Muscle layer of colon (tissue), 2 donors: ENCODE results near the gene AKR1C3.
"Not testable (repeated sequence)": the region's sequence is repeated elsewhere in the genome, so short reads cannot be mapped to it uniquely, and the experiment has no call there.

Experiments
- H3K27ac ChIP-seq: one replicate; pipeline ENCODE4 v1.7.0; 2013; ENCODE audit warnings: low read depth, mild to moderate bottlenecking, low read length, moderate library complexity
- H3K27me3 ChIP-seq, 2 donors: one replicate each; pipeline ENCODE4 v1.7.0; 2013; ENCODE audit warnings: low read length in 2 of 2, mild to moderate bottlenecking in 2 of 2; ENCODE audit not compliant: insufficient read depth in 2 of 2, control insufficient read depth in 1 of 2
- H3K36me3 ChIP-seq: one replicate; pipeline ENCODE4 v1.7.0; 2013; ENCODE audit warnings: mild to moderate bottlenecking, low read length; ENCODE audit not compliant: insufficient read depth
- H3K4me1 ChIP-seq: one replicate; pipeline ENCODE4 v1.7.0; 2013; ENCODE audit warnings: mild to moderate bottlenecking, low read length; ENCODE audit not compliant: insufficient read depth
- H3K4me3 ChIP-seq, 2 donors: one replicate each; pipeline ENCODE4 v1.7.0; 2013; ENCODE audit warnings: low read length in 2 of 2, low read depth in 1 of 2, mild to moderate bottlenecking in 1 of 2, moderate library complexity in 1 of 2
- H3K9ac ChIP-seq: one replicate; pipeline ENCODE4 v1.7.0; 2013; ENCODE audit warnings: low read length
- H3K9me3 ChIP-seq: one replicate; pipeline ENCODE4 v1.7.0; 2013; ENCODE audit warnings: mild to moderate bottlenecking, low read length
- donor health status: abdominal sarcoma.
- donor health status: Adenocarcinoma of cecum.

The AKR1C3 gene

GRCh38 chr10:5109861-5110260 is 15.6 kb downstream of the AKR1C3 start:
- not testable (repeated sequence) for H3K36me3 ChIP-seq, H3K9me3 ChIP-seq, H3K27me3 ChIP-seq, H3K4me1 ChIP-seq, H3K4me3 ChIP-seq, H3K27ac ChIP-seq, H3K9ac ChIP-seq

GRCh38 chr10:5116621-5117020 is 22.4 kb downstream of the AKR1C3 start:
- no peak overlapping the region for H3K4me3 ChIP-seq
- no peaks in the 10 kb centered on the region for H3K9me3 ChIP-seq
- no peaks in the 10 kb centered on the region for H3K4me1 ChIP-seq
- no peak overlapping the region for H3K27ac ChIP-seq
- H3K36me3 ChIP-seq, result no peaks in the 10 kb centered on the region
- no peak overlapping the region for H3K9ac ChIP-seq
- H3K27me3 ChIP-seq, result no peaks in the 10 kb centered on the region

- Histone ChIP-seq H3K27ac (no peak overlapping the region), H3K36me3 (no peaks in the 10 kb centered on the region), H3K4me1 (no peaks in the 10 kb centered on the region), H3K27me3 (no peaks in the 10 kb centered on the region), H3K9ac (no peak overlapping the region), H3K4me3 (no peak overlapping the region), H3K9me3 (no peaks in the 10 kb centered on the region)
Measured at GRCh38 chr10:5117026-5117425, 22.8 kb downstream of the AKR1C3 start.

GRCh38 chr10:5119997-5120396 is 25.8 kb downstream of the AKR1C3 start:
- H3K9me3 ChIP-seq, H3K36me3 ChIP-seq, H3K27ac ChIP-seq, H3K4me3 ChIP-seq, H3K9ac ChIP-seq, H3K4me1 ChIP-seq, H3K27me3 ChIP-seq: not testable (repeated sequence)

- Histone ChIP-seq H3K36me3 (no peaks in the 10 kb centered on the region), H3K27me3 (no peaks in the 10 kb centered on the region), H3K4me1 (no peaks in the 10 kb centered on the region), H3K4me3 (no peak overlapping the region), H3K27ac (no peak overlapping the region), H3K9me3 (no peaks in the 10 kb centered on the region), H3K9ac (no peak overlapping the region)
Measured at GRCh38 chr10:5123886-5124285, 29.7 kb downstream of the AKR1C3 start.

GRCh38 chr10:5125315-5126044 is 31.3 kb downstream of the AKR1C3 start:
- no peaks in the 10 kb centered on the region for H3K9me3 ChIP-seq
- no peak overlapping the region for H3K9ac ChIP-seq
- H3K27ac ChIP-seq, result no peak overlapping the region
- H3K27me3 ChIP-seq, result no peaks in the 10 kb centered on the region
- no peaks in the 10 kb centered on the region for H3K4me1 ChIP-seq
- H3K4me3 ChIP-seq, result no peak overlapping the region
- H3K36me3 ChIP-seq, result no peaks in the 10 kb centered on the region

GRCh38 chr10:5135581-5135980 is 41.4 kb downstream of the AKR1C3 start:
- Histone ChIP-seq H3K4me1 (no peaks in the 10 kb centered on the region), H3K27ac (no peak overlapping the region), H3K9me3 (peaks cover 5% of the 10 kb centered on the region), H3K27me3 (no peaks in the 10 kb centered on the region), H3K4me3 (no peak overlapping the region), H3K36me3 (no peaks in the 10 kb centered on the region), H3K9ac (no peak overlapping the region)

- Histone ChIP-seq H3K9ac (no peak overlapping the region), H3K9me3 (peaks cover 5% of the 10 kb centered on the region), H3K27me3 (no peaks in the 10 kb centered on the region), H3K36me3 (no peaks in the 10 kb centered on the region), H3K4me1 (no peaks in the 10 kb centered on the region), H3K4me3 (no peak overlapping the region), H3K27ac (no peak overlapping the region)
Measured at GRCh38 chr10:5136468-5137087, 42.4 kb downstream of the AKR1C3 start.

- H3K9ac ChIP-seq, H3K4me1 ChIP-seq, H3K9me3 ChIP-seq, H3K27me3 ChIP-seq, H3K36me3 ChIP-seq, H3K27ac ChIP-seq, H3K4me3 ChIP-seq: not testable (repeated sequence)
Measured at GRCh38 chr10:5137699-5138098, 43.5 kb downstream of the AKR1C3 start.

- H3K4me3 ChIP-seq, result no peak overlapping the region
- H3K27ac ChIP-seq, result no peak overlapping the region
- H3K9ac ChIP-seq, result no peak overlapping the region
- H3K4me1 ChIP-seq, result no peaks in the 10 kb centered on the region
- H3K36me3 ChIP-seq, result no peaks in the 10 kb centered on the region
- no peaks in the 10 kb centered on the region for H3K9me3 ChIP-seq
- H3K27me3 ChIP-seq, result no peaks in the 10 kb centered on the region
Measured at GRCh38 chr10:5142199-5142598, 48.0 kb downstream of the AKR1C3 start.

- H3K4me1 ChIP-seq, result no peaks in the 10 kb centered on the region
- H3K4me3 ChIP-seq, result no peak overlapping the region
- H3K36me3 ChIP-seq, result no peaks in the 10 kb centered on the region
- H3K9ac ChIP-seq, result no peak overlapping the region
- H3K27me3 ChIP-seq, result no peaks in the 10 kb centered on the region
- no peaks in the 10 kb centered on the region for H3K9me3 ChIP-seq
- H3K27ac ChIP-seq, result no peak overlapping the region
Measured at GRCh38 chr10:5143137-5143536, 48.9 kb downstream of the AKR1C3 start.

GRCh38 chr10:5146920-5147254 is 52.7 kb downstream of the AKR1C3 start:
- H3K36me3 ChIP-seq, result no peaks in the 10 kb centered on the region
- no peak overlapping the region for H3K4me3 ChIP-seq
- H3K27ac ChIP-seq, result no peak overlapping the region
- no peak overlapping the region for H3K9ac ChIP-seq
- no peaks in the 10 kb centered on the region for H3K4me1 ChIP-seq
- H3K9me3 ChIP-seq, result no peaks in the 10 kb centered on the region
- no peaks in the 10 kb centered on the region for H3K27me3 ChIP-seq
